Testis (tissue), 3 donors: Measurements from ENCODE around the gene EXOSC1. TPM values are rescaled to one million over a fixed set of nuclear protein-coding genes. Genes with fewer than 3 reads are reported as not detected.

Experiments
- DNase-seq: peaks from one replicate; pipeline ENCODE4 v3.0.0-alpha.2; 2019
- H3K27ac ChIP-seq, 2 donors: fragments of 200-600 bp; sonication (generic); one replicate each; pipeline ENCODE4 v1.5.1; 2019
- H3K27me3 ChIP-seq: fragments of 200-600 bp; sonication (generic); one replicate; pipeline ENCODE4 v1.5.1; 2019
- H3K36me3 ChIP-seq: fragments of 200-600 bp; sonication (generic); one replicate; pipeline ENCODE4 v1.5.1; 2017; ENCODE audit warnings: low read depth; ENCODE audit errors: missing control alignments
- H3K4me1 ChIP-seq: fragments of 200-600 bp; sonication (generic); one replicate; pipeline ENCODE4 v1.5.1; 2019
- H3K4me3 ChIP-seq, 2 donors: fragments of 200-600 bp; sonication (generic); one replicate each; pipeline ENCODE4 v1.5.1; 2017 to 2019
- H3K9me3 ChIP-seq: fragments of 200-600 bp; sonication (generic); one replicate; pipeline ENCODE4 v1.5.1; 2017
- POLR2A ChIP-seq: fragments of 450-650 bp; IDR thresholded peaks from one replicate; pipeline ENCODE4 v1.6.1; 2017; ENCODE audit warnings: antibody characterized with exemption, mild to moderate bottlenecking, moderate library complexity
- WGBS, 2 donors: methylation state at CpG; one replicate each; pipeline ENCODE4 v1.1.5; 2018; 5-methylcytosine and 5-hydroxymethylcytosine counted together
- intact Hi-C: fragments of 100-400 bp; cut with DNase I; formaldehyde crosslinking; loops from one replicate; pipeline ENCODE4 v1.15.1; 2023; ENCODE audit warnings: low total_unique reads
- polyA plus RNA-seq: library from polyadenylated mRNA; stranded (reverse); fragments of 350-450 nt; fragmentation: Illumina TruSeq; extraction: RNeasy Lipid Tissue Mini Kit (QIAGEN cat#74804); gene quantifications from one replicate; pipeline ENCODE4 v1.2.3, GENCODE V29; 2014; ENCODE audit warnings: low read depth, low replicate concordance; ENCODE audit not compliant: insufficient read depth
- total RNA-seq, 2 donors: library from RNA; depleted of rRNA; stranded (reverse); fragments of >200 nt; gene quantifications; one replicate each; pipeline ENCODE4 v1.2.3, GENCODE V29; 2016
- TF ChIP-seq, protein P1 (sequence below), 3 experiments: fragments of 450-650 bp in 2 of 3; fragments of 200-600 bp in 1 of 3; sonication (generic) in 1 of 3; IDR thresholded peaks; one replicate each; pipeline ENCODE4 v1.5.1; 2016 to 2019; ENCODE audit warnings: antibody characterized with exemption in 3 of 3, mild to moderate bottlenecking in 2 of 3, moderate library complexity in 1 of 3

EXOSC1 gene
- total and polyA plus RNA-seq, 3 donors from 2014 or later: 24.5 to 31.4 (median 27.9) TPM

DNA sequence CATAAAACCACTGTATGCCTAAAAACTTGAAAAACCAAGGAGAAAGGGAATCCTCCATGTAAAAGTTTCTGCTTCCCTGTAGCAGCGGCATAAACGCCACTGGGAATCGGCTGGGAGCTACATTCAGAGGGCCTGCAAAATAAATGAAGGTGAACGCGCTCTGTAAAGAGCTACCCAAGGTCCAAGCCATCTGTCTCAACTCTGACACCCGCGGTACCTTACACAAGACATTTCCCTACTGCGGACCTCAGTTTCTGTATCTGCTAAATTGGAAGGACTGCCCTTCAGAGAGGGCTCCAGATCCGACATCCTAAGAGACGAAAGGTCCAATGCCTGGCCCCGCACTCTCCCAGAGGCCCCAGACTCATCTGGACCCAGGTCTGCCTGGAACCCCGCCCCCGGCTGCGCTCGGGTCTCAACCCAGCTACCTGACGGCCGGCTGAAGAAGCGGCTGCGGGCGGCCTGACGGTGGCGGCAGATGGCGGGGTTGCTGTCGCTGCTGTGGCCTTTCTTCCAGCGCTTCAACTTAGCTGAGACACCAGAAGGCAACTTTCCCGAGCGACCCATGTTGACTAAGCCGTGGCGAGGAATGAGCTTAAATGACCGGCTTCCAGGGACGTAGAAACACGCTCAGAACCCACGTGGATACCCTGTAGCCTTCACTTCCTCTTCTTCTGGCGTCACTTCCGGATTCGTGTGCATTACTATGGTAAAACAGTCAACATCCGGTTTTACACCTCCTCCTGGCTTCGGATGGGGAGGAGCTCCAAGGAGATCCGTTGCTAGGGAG, 44.9 kb downstream of the EXOSC1 start, which contains the start of gene RRP12:
RRP12 (minus strand) TSS at position 676 of the 790 bp plus-strand sequence; CDS start at position 567, 109 bp downstream.
- Histone ChIP-seq H3K27me3 (no peaks in the 10 kb centered on the region), H3K4me3 (peak within 1 kb of the TSS; percentile 80 to 91), H3K9me3 (no peaks in the 10 kb centered on the region), H3K4me1 (peaks cover 10% of the 10 kb centered on the region), H3K27ac (peak within 1 kb of the TSS; percentile 3 to 34), H3K36me3 (no peaks in the 10 kb centered on the region)
- DNase-seq: peak; percentile 97
- intact Hi-C loops: no loop called here
- 0 to 1% methylated on average over 11 to 39 of the region's 39 CpGs for WGBS, 2 donors
- TF ChIP-seq, protein P1, sequence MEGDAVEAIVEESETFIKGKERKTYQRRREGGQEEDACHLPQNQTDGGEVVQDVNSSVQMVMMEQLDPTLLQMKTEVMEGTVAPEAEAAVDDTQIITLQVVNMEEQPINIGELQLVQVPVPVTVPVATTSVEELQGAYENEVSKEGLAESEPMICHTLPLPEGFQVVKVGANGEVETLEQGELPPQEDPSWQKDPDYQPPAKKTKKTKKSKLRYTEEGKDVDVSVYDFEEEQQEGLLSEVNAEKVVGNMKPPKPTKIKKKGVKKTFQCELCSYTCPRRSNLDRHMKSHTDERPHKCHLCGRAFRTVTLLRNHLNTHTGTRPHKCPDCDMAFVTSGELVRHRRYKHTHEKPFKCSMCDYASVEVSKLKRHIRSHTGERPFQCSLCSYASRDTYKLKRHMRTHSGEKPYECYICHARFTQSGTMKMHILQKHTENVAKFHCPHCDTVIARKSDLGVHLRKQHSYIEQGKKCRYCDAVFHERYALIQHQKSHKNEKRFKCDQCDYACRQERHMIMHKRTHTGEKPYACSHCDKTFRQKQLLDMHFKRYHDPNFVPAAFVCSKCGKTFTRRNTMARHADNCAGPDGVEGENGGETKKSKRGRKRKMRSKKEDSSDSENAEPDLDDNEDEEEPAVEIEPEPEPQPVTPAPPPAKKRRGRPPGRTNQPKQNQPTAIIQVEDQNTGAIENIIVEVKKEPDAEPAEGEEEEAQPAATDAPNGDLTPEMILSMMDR (IDR thresholded peaks at IDR 0.05): no peak
- TF ChIP-seq POLR2A: no peak

DNA sequence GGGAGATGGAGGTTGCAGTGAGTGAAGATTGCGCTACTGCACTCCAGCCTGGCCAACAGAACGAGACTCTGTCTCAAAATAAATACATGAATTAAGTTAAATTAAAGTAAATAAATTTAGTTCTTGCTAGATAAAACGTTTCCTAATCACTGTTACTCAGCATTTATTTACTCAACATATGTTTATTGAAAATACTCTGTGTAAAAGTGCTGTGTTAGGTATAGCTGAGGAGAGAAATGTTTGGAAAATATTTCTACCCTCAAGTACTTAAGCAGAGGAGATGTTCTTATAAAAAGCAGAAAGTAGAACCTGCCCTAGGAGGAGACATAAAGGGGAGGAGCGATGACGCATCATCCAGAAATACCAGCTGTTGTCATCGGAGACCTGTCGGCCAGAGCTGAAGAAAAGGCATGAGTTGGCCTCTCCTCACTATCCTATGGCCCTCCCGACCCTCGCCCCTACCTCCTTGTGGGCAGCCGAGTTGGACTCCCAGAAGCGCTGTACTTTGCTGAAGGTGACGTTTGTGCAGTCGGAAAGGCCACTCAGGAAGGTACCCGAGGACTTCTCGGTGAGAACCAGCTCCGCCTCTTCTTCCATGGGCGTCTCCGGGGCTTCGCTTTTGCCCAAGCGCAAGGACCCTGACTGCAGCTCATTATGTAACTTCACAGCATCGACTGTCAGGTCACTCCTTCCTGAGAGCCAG, 45.8 kb downstream of the EXOSC1 start:
- DNase-seq: peak; percentile 50
- Histone ChIP-seq H3K27ac (peak overlapping the region in 1 of 2 donors; percentile 34), H3K27me3 (no peaks in the 10 kb centered on the region), H3K36me3 (no peaks in the 10 kb centered on the region), H3K4me3 (peak overlapping the region; percentile 80 to 91), H3K9me3 (no peaks in the 10 kb centered on the region), H3K4me1 (peaks cover 10% of the 10 kb centered on the region)
- 22 to 37% methylated on average over 15 to 21 of the region's 21 CpGs for WGBS, 2 donors
- no peak for TF ChIP-seq POLR2A
- TF ChIP-seq, protein P1 (IDR thresholded peaks at IDR 0.05): no peak
- intact Hi-C loops: no loop called here

DNA sequence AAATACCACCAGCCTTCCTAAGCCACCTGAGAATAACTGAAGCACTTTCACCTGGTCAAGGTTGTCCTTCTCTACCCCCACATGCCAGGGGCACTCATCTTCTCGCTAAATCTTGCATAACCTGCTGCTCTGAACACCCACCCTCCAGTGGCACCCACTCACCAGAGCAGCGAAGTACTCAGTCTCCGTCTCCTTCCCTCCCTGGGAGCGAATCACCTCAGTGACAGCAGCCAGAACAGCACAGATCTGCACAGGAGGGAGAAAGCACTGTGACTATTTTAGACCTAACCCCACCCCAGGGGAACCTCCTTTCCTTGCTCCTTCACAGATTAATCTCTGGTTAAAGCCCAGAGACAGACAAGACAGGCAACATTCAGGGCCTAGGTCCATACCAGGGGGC, 49.8 kb downstream of the EXOSC1 start:
- peaks cover 8% of the 10 kb centered on the region for H3K4me1 ChIP-seq
- 92 to 94% methylated on average over 4 of the region's 4 CpGs for WGBS, 2 donors
- H3K27me3 ChIP-seq: no peaks in the 10 kb centered on the region
- no peak for DNase-seq
- no peak overlapping the region for H3K4me3 ChIP-seq
- no peak overlapping the region for H3K27ac ChIP-seq
- TF ChIP-seq POLR2A: no peak
- TF ChIP-seq, protein P1 (IDR thresholded peaks at IDR 0.05): no peak
- no peaks in the 10 kb centered on the region for H3K36me3 ChIP-seq
- intact Hi-C loops: no loop called here
- no peaks in the 10 kb centered on the region for H3K9me3 ChIP-seq

DNA sequence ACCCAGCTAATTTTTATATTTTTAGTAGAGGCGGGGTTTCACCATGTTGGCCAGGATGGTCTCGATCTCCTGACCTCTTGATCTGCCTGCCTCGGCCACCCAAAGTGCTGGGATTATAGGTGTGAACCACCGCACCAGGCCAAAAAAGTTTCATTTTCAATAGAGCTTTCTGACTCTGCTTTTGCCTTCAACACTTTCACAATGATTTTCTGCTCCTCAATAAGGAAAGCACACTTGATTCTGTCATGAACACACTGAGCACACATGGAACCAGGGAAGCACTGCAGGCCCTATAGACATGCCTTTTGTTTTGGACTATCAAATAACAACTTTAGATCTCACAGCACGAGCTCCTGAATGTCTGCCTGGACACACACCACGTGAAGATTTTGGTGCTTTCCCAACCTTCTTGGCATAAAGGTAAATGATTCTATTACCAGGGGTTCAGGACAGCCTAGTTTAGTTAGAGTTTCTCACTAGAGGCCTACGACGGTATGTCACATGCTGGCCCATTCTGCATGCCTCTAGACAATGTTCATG, 52.7 kb downstream of the EXOSC1 start:
- no peak for DNase-seq
- Histone ChIP-seq H3K27ac (no peak overlapping the region), H3K36me3 (no peaks in the 10 kb centered on the region), H3K9me3 (no peaks in the 10 kb centered on the region), H3K4me3 (no peak overlapping the region), H3K27me3 (no peaks in the 10 kb centered on the region), H3K4me1 (no peaks in the 10 kb centered on the region)
- intact Hi-C loops: no loop called here
- WGBS, 2 donors: 95% methylated on average over 8 of the region's 8 CpGs
- no peak for TF ChIP-seq POLR2A
- TF ChIP-seq, protein P1 (IDR thresholded peaks at IDR 0.05): no peak
